Measurements from ENCODE around the gene FXYD5.

- TF ChIP-seq CTCF (IDR thresholded peaks at IDR 0.05; ENCODE audit: low read depth, low read length, poor library complexity, severe bottlenecking): no peak
- TF ChIP-seq EZH2phosphoT487 (IDR thresholded peaks at IDR 0.05; ENCODE audit: borderline replicate concordance, low read length): no peak
These were observed at the start of gene FXYD5 for GRCh38 chr19:35154525-35155406.
